ENCODE measurements around the gene CEP170B.
"Not testable (repeated sequence)": the region's sequence is repeated elsewhere in the genome, so short reads cannot be mapped to it uniquely, and the experiment has no call there.

The CEP170B gene

DNA sequence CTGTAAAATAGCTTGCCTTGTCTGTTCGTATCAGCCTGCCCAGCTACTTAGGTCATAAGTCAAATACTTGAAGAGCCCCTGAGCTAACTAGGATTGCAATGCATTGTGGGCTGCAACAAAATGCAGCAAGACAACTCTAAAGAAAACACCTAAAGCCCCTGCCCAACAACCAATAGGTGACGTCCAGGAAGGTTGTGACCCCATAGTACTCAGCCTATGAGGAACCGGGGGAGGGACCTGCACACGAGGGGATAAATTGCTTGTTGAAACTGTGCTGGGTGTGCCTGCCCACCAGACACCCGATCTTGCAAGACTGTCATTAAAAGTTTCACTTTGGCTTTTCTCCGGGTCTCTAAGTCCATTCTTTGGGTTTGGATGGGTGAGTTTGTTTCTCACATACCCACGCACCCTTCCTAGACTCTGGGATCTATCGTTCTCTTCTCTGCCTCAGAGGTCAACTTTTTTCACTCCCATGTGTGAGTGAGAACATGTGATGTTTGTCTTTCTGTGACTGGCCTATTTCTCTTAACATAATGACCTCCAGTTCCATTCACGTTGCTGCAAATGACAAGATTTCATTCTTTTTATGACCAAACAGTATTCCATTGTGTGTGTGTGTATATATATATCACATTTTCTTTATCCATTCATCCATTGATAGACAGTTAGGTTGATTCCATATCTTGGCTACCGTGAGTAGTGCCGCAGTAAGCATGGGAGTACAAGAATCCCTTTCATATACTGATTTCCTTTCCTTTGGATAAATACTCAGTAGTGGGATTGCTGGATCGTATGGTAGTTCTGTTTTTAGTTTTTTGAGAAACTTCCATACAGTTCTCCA is 54.3 kb downstream of the CEP170B start:
- not testable (repeated sequence) for DNase-seq

DNA sequence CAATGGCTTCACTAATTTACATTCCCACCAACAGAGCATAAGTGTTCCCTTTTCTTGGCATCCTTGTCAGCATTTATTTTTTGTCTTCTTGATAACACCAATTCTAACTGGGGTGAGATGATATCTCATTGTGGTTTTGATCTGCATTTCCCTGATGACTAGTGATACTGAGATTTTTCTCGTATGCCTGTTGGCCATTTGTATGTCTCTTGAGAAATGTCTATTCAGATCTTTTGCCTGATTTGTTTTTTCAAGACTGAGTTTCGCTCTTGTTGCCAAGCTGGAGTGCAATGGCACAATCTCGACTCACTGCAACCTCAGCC is 54.9 kb downstream of the CEP170B start:
- no peak for DNase-seq

DNA sequence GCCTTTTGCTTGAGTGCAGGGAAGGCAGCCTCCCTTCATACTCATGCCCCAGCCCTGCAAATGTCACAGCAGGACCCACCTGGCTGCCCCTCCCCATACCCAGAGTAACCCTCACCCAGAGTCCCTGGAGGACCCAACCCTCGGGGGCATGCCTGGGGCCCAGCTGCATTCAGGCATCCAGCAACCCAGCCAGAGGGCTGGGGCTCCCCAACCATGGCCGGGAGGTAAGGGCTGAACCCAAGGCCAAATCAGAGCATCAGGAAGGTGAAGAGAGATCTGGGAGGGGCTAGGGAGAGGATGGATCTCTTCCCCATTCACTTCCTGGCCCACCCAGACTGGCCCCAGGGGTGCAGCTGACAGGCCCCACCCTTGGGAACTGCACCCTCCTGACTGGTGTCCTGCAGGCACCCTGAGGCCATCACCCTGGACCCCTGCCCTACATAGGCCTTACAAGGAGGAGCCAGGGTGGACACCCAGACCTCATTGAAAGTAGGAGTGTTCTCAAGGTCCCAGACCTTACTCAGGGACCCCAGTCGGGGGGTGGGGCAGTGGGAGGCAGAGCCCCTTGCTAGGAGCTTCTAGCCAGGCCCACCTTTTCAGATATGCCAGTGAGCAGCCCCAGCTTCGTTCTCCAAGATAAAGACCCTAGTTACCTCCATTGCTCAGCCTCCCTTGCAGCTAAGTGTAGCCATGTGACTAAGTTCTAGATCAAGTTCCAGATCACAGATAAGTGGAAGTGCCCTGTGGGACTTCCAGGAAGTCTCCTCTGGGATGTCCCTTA is 58.8 kb downstream of the CEP170B start:
- DNase-seq = no peak

GRCh38 chr14:104924421-104925213 is 59.5 kb downstream of the CEP170B start, which contains the start of gene PLD4:
Gene PLD4 (plus strand): TSS chr14:104924879. CDS start chr14:104927141, 2,262 bp downstream.
- DNase-seq = peak; percentile 29

- no peak for DNase-seq
These were observed 60.3 kb downstream of the CEP170B start for GRCh38 chr14:104925214-104925854.

- DNase-seq = no peak
These were observed 61.0 kb downstream of the CEP170B start for GRCh38 chr14:104925855-104926609.

- DNase-seq = peak; percentile 66
These were observed 61.8 kb downstream of the CEP170B start for GRCh38 chr14:104926619-104927431.

GRCh38 chr14:104927432-104927816 is 62.4 kb downstream of the CEP170B start:
- no peak for DNase-seq

DNA sequence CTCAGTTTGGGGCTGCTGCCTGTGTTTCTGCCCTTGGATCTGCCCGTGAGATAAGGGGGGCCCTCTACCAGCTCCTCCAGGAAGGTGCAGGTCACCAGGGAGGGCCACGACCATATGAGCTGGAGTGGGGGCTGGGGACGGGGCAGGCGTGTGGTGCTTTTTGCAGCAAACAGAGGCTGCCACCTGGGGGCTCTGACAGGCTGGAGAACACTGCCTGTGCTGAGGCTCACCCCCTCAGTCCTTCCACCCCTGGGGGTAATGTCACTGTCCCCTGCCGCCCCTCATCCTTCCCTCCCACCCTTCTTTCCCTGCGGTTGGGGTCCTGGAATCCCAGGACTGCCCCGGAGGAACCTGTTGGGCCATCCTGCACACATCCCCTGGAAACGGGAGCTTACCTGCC is 62.8 kb downstream of the CEP170B start:
- DNase-seq = no peak

DNA sequence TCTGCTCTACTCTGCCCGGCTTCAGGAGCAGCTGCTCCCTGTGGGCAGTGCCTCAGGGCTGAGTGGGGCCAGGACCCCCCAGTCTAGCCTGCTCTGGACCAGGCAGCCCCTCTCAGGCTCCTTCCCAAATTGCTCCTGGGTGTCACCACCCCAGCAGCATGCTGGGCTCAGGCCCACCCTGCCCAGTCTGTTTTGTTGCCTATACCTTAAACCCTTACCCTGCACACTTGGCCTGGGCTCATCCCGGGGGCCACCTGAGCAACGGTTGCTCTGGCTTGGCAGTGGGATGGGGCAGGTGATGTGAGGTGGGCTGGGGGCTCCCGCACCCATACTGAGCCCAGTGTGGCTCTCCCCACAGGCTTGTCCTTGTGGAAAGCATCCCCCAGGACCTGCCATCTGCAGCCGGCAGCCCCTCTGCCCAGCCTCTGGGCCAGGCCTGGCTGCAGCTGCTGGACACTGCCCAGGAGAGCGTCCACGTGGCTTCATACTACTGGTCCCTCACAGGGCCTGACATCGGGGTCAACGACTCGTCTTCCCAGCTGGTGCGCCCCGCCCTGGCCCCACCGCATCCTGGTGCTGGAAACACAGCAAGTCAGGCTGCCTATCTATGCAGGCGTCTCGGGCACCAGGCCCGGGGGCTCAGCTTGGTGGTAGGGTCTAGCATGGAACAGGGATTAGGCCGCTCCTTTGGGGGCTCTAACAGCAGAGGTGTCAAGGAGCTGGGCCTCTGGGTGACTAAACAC is 63.5 kb downstream of the CEP170B start:
- no peak for DNase-seq

- DNase-seq = no peak
These were observed 64.5 kb downstream of the CEP170B start for GRCh38 chr14:104929268-104930230.

- DNase-seq = no peak
These were observed 65.6 kb downstream of the CEP170B start for GRCh38 chr14:104930526-104931303.

DNA sequence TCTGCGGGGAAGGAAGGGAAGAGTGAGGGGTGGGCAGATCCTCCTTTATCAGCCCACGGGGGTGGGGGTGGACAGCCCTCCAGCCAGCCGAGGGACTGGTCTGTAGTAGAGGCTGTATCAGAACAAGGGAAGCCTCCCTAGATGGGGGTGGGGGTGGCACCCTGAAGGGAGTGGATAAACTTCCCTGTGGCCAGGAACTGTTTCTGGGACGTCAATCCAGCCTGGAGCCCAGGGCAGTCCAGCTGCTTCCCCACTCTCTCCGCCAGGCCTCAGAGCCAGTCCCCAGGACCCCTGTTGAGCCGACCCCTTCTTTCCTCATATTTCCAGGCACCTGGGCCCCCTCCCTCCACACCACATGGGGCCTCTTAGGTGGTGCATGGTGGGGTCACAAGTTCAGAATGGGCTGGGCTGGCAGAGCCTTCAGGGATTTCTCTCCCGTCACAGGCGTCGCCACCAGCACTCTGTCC is 66.3 kb downstream of the CEP170B start:
- no peak for DNase-seq

DNA sequence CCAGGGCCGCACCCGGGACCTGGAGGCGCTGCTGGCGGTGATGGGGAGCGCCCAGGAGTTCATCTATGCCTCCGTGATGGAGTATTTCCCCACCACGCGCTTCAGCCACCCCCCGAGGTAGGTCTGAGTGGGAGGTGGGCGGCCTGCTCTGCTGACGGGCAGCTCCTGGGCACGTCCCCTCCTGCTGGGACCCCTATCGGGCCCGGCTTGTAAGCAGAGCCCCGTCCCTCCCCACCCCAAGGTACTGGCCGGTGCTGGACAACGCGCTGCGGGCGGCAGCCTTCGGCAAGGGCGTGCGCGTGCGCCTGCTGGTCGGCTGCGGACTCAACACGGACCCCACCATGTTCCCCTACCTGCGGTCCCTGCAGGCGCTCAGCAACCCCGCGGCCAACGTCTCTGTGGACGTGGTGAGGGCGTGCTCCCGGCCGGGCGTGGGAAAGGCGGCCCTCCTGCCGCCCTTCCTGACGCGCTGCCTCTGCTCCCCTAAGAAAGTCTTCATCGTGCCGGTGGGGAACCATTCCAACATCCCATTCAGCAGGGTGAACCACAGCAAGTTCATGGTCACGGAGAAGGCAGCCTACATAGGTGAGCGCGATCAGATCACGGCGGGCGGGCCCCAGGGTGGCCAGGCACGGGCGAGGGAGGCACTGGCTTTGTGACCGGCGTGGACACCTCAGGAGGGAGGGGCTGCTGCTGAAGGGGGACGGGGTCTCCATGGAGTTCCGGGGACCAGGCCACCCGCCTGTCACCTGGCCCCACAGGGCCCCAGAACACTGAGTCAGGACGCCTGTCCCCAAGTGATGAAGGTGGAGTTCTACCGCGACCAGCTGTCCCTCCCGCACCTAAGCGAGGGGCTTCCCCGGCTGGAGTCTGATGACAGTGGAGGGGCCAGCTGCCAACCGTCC is 67.0 kb downstream of the CEP170B start:
- no peak for DNase-seq

DNA sequence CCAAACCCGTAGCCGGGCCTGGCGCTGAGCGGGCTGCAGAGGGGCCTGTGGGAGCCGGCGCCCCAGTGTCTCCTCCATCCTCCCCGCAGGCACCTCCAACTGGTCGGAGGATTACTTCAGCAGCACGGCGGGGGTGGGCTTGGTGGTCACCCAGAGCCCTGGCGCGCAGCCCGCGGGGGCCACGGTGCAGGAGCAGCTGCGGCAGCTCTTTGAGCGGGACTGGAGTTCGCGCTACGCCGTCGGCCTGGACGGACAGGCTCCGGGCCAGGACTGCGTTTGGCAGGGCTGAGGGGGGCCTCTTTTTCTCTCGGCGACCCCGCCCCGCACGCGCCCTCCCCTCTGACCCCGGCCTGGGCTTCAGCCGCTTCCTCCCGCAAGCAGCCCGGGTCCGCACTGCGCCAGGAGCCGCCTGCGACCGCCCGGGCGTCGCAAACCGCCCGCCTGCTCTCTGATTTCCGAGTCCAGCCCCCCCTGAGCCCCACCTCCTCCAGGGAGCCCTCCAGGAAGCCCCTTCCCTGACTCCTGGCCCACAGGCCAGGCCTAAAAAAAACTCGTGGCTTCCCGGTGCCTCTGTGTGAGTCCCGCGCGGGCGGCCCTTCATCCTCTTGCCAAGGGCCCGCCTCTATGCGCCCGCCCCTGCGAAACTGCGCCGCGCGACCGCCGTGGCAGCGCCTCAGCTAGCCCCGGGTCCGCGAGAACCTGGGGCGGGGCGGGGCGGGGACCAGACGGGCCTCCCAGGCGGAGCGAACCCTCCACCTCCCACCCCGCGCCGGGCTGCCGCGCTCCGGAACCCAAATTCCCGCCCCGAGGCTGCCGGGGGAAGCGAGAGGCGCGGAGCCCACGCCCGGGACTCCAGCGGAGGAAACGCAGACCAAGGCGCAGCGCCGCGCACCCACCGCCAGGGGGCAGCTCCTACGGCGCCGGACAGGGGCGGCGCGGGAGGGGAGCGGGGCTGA is 67.9 kb downstream of the CEP170B start:
- DNase-seq = no peak

Measured in SIG-M5 (cell line).